ENCODE measurements around the gene MYH13. TPM values are rescaled to one million over a fixed set of nuclear protein-coding genes. Genes with fewer than 3 reads are reported as not detected.
A peak's percentile ranks its signal among the peaks of the same experiment; 100 is the strongest.

The MYH13 gene
- total RNA-seq, 8 experiments from 2014 or later: 0.09 TPM; not detected in 7

- in situ Hi-C loops (cut with MboI; ENCODE audit: low pct_unique_long_range_greater_than_20kb in 2 of 9, low sequenced_read_pairs in 9 of 9, unreplicated experiment in 9 of 9): loop anchor here in 2 of 9 experiments (25.0 kb wide), 1 partner anchor 276 kb away; no protein-coding TSS in a partner anchor
- WGBS, 10 experiments: 17 to 100% (median 78%) methylated on average over 1 to 5 of the region's 7 CpGs; no CpG with 5 or more reads in 2 of the 10 experiments
- no peaks in the 10 kb centered on the region for H3K4me1 ChIP-seq (replicated peaks in 1 of 2)
- no peak for ATAC-seq (replicated peaks in 6 of 8)
- H3K4me3 ChIP-seq: no peak overlapping the region
- no peak overlapping the region for H3K27ac ChIP-seq
Observed at GRCh38 chr17:10336393-10336792, 36.4 kb downstream of the MYH13 start.

DNA sequence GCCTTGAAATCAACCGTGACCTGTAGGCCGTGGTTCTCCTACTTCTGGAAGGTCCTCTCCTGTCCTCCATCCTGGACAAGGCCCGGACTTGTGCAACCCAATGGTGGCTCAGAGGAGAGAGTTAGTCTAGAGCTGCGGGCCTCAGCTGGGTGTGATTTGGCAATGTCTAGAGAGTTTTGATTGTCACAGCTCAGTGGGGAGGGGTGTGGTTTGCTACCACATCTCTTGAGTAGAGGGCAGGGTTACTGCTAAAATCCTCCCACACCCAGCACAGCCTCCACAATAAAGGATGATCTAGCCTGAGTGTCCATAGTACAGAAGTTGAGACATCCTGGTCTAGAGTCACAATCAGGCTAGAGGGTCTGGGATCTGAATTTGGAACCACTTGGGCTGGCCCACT lies 40.3 kb downstream of the MYH13 start:
- ATAC-seq (replicated peaks in 6 of 8): peak in 2 of 8 experiments; percentile 42 to 58
- no peak overlapping the region for H3K4me3 ChIP-seq
- WGBS, 10 experiments: 36 to 92% (median 62%) methylated on average over 1 to 4 of the region's 4 CpGs; no CpG with 5 or more reads in 3 of the 10 experiments
- in situ Hi-C loops (cut with MboI; ENCODE audit: low pct_unique_long_range_greater_than_20kb in 2 of 9, low sequenced_read_pairs in 9 of 9, unreplicated experiment in 9 of 9): loop anchor here in 2 of 9 experiments (25.0 kb wide), 1 partner anchor 280 kb away; no protein-coding TSS in a partner anchor
- H3K27ac ChIP-seq: no peak overlapping the region
- no peaks in the 10 kb centered on the region for H3K4me1 ChIP-seq (replicated peaks in 1 of 2)

GRCh38 chr17:10328971-10329923 lies 43.6 kb downstream of the MYH13 start:
- Histone ChIP-seq H3K4me1 (replicated peaks in 1 of 2) (no peaks in the 10 kb centered on the region), H3K27ac (no peak overlapping the region), H3K4me3 (no peak overlapping the region)
- peak in 2 of 8 experiments; percentile 49 to 50 for ATAC-seq (replicated peaks in 6 of 8)
- WGBS, 10 experiments: 68 to 100% (median 84%) methylated on average over 1 to 10 of the region's 15 CpGs; no CpG with 5 or more reads in 2 of the 10 experiments
- in situ Hi-C loops (cut with MboI; ENCODE audit: low pct_unique_long_range_greater_than_20kb in 2 of 9, low sequenced_read_pairs in 9 of 9, unreplicated experiment in 9 of 9): loop anchor here in 5 of 9 experiments (10.0 to 25.0 kb wide), 3 partner anchors 276 to 286 kb away; no protein-coding TSS in a partner anchor

- no peaks in the 10 kb centered on the region for H3K4me1 ChIP-seq (replicated peaks in 1 of 2)
- no peak overlapping the region for H3K27ac ChIP-seq
- H3K4me3 ChIP-seq: no peak overlapping the region
- 20 to 95% (median 83%) methylated on average over 1 to 3 of the region's 7 CpGs; no CpG with 5 or more reads in 3 of the 10 experiments for WGBS, 10 experiments
- in situ Hi-C loops (cut with MboI; ENCODE audit: low pct_unique_long_range_greater_than_20kb in 2 of 9, low sequenced_read_pairs in 9 of 9, unreplicated experiment in 9 of 9): loop anchor here in 5 of 9 experiments (10.0 to 25.0 kb wide), 3 partner anchors 277 to 287 kb away; no protein-coding TSS in a partner anchor
- no peak for ATAC-seq (replicated peaks in 6 of 8)
Observed at GRCh38 chr17:10328206-10328605, 44.6 kb downstream of the MYH13 start.

GRCh38 chr17:10327640-10328039 lies 45.2 kb downstream of the MYH13 start:
- WGBS, 10 experiments: 0 to 62% (median 21%) methylated on average over 2 to 8 of the region's 10 CpGs; no CpG with 5 or more reads in 2 of the 10 experiments
- in situ Hi-C loops (cut with MboI; ENCODE audit: low pct_unique_long_range_greater_than_20kb in 2 of 9, low sequenced_read_pairs in 9 of 9, unreplicated experiment in 9 of 9): loop anchor here in 5 of 9 experiments (10.0 to 25.0 kb wide), 3 partner anchors 277 to 287 kb away; no protein-coding TSS in a partner anchor
- Histone ChIP-seq H3K27ac (no peak overlapping the region), H3K4me1 (replicated peaks in 1 of 2) (no peaks in the 10 kb centered on the region), H3K4me3 (no peak overlapping the region)
- peak in 6 of 8 experiments; percentile 49 to 92 (median 70) for ATAC-seq (replicated peaks in 6 of 8)

GRCh38 chr17:10325031-10325695 lies 47.6 kb downstream of the MYH13 start:
- in situ Hi-C loops (cut with MboI; ENCODE audit: low pct_unique_long_range_greater_than_20kb in 2 of 9, low sequenced_read_pairs in 9 of 9, unreplicated experiment in 9 of 9): loop anchor here in 5 of 9 experiments (10.0 to 25.0 kb wide), 3 partner anchors 280 to 290 kb away; no protein-coding TSS in a partner anchor
- Histone ChIP-seq H3K4me1 (replicated peaks in 1 of 2) (no peaks in the 10 kb centered on the region), H3K4me3 (no peak overlapping the region)

GRCh38 chr17:10323812-10324610 lies 48.8 kb downstream of the MYH13 start:
- ATAC-seq (replicated peaks in 6 of 8): no peak
- WGBS, 10 experiments: 76 to 95% (median 83%) methylated on average over 3 to 11 of the region's 11 CpGs
- Histone ChIP-seq H3K4me3 (no peak overlapping the region), H3K4me1 (replicated peaks in 1 of 2) (no peaks in the 10 kb centered on the region), H3K27ac (no peak overlapping the region)
- in situ Hi-C loops (cut with MboI; ENCODE audit: low pct_unique_long_range_greater_than_20kb in 2 of 9, low sequenced_read_pairs in 9 of 9, unreplicated experiment in 9 of 9): loop anchor here in 5 of 9 experiments (10.0 to 25.0 kb wide), 4 partner anchors 281 to 387 kb away; no protein-coding TSS in a partner anchor

More at GRCh38 chr17:10325031-10325695, 47.6 kb downstream of the MYH13 start:
- no peak for ATAC-seq (replicated peaks in 6 of 8)
- WGBS, 10 experiments: 9 to 73% (median 49%) methylated on average over 1 to 3 of the region's 4 CpGs; no CpG with 5 or more reads in 3 of the 10 experiments
- no peak overlapping the region for H3K27ac ChIP-seq

DNA sequence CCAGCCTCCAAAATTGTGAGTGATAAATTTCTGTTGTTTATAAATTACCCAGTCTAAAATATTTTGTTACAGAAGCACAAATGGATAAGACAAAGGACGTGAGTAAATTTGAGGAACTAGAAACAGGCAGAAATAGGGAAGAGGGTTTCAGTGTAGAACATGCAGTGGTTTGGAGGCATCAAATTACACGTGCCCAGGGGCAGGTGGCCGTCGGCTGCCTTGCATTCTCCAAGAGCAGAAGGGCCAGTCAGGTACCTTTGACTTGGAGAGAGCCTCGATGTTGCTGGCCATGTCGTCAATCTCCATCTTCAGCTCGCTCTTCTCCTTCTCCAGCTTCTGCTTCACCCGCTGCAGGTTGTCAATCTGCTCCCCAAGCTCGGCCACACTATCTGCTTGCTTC lies 54.3 kb downstream of the MYH13 start:
- Histone ChIP-seq H3K4me3 (no peak overlapping the region), H3K27ac (no peak overlapping the region), H3K4me1 (replicated peaks in 1 of 2) (no peaks in the 10 kb centered on the region)
- ATAC-seq (replicated peaks in 6 of 8): no peak
- 53 to 96% (median 67%) methylated on average over 1 to 9 of the region's 9 CpGs; no CpG with 5 or more reads in 2 of the 10 experiments for WGBS, 10 experiments
- in situ Hi-C loops (cut with MboI; ENCODE audit: low pct_unique_long_range_greater_than_20kb in 2 of 9, low sequenced_read_pairs in 9 of 9, unreplicated experiment in 9 of 9): loop anchor here in 3 of 9 experiments (25.0 kb wide), 2 partner anchors 294 to 381 kb away; no protein-coding TSS in a partner anchor

DNA sequence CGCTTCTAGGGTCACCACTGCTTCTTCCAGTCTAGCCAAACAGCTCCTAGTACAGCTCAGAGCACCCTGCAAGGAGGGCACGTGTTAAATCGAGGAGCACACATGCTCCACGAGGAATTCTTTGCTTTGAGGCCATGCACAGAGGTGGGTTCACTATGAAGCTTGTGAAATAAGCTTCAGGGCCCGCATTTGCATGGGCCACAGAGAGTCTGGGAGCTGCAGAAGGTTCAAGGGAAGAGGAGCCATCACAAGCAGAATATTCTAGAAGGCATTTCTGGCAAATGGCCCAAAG lies 55.3 kb downstream of the MYH13 start:
- 60 to 100% (median 86%) methylated on average over 1 to 4 of the region's 5 CpGs; no CpG with 5 or more reads in 4 of the 10 experiments for WGBS, 10 experiments
- in situ Hi-C loops (cut with MboI; ENCODE audit: low pct_unique_long_range_greater_than_20kb in 2 of 9, low sequenced_read_pairs in 9 of 9, unreplicated experiment in 9 of 9): loop anchor here in 3 of 9 experiments (25.0 kb wide), 2 partner anchors 295 to 380 kb away; no protein-coding TSS in a partner anchor
- no peaks in the 10 kb centered on the region for H3K4me1 ChIP-seq (replicated peaks in 1 of 2)
- ATAC-seq (replicated peaks in 6 of 8): no peak
- no peak overlapping the region for H3K4me3 ChIP-seq
- no peak overlapping the region for H3K27ac ChIP-seq

DNA sequence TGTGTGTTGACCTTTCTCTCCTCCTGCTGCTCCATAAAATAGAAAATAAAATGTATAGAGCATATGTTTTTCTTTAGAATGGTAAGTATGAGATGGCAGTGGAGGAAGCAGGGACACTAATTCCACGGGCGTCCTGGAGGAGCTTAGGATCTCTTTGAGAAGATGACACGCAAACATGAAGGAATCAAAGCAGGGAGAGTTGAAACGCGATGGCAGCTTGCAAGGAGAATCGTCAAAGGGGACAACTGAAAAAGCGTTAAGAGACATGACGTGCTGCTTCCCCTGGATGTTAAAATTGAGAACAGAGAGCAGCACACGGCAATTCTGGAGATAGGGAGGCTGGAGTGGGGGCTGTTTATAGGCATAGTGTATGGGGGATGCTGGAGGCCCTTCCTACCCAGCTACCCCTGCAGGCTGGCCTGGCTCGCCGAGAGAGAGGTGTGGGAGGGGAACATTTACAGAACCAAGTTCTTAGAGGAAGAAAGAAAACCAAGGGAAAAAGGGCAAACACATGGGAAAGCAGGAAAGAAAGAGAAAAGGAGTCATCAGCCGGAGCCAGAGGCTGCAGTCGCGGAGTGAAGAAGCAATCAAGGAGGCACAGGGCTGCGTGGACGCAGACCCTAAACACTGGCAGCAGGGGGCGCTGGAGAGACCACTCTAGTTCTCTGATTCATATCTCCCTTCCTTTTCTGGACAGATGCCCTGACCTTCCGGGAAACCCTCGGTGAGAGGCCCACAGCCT lies 55.8 kb downstream of the MYH13 start:
- in situ Hi-C loops (cut with MboI; ENCODE audit: low pct_unique_long_range_greater_than_20kb in 2 of 9, low sequenced_read_pairs in 9 of 9, unreplicated experiment in 9 of 9): loop anchor here in 3 of 9 experiments (25.0 kb wide), 2 partner anchors 295 to 380 kb away; no protein-coding TSS in a partner anchor
- no peak overlapping the region for H3K4me3 ChIP-seq
- no peaks in the 10 kb centered on the region for H3K4me1 ChIP-seq (replicated peaks in 1 of 2)
- 39 to 86% (median 71%) methylated on average over 2 to 14 of the region's 19 CpGs; no CpG with 5 or more reads in 2 of the 10 experiments for WGBS, 10 experiments
- H3K27ac ChIP-seq: no peak overlapping the region
- ATAC-seq (replicated peaks in 6 of 8): peak in 5 of 8 experiments; percentile 36 to 87 (median 69)

DNA sequence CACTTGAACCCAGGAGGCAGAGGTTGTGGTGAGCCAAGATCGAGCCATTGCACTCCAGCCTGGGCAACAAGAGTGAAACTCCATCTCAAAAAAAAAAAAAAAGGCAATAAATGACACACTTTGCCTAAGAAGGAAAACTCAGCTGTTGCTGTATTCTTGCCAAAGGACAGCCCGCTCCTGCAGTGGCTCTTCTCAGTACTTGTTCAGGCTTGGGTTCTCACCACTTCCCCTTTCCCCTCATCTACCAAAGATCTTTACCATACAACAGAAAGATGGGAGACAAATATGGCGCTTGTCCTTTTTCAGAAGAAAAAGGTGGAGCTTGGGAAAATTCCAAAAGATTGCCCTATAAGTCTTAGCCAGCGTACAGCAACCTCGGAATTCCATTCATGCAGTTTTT lies 58.5 kb downstream of the MYH13 start:
- no peak overlapping the region for H3K4me3 ChIP-seq
- no peak for ATAC-seq (replicated peaks in 6 of 8)
- in situ Hi-C loops (cut with MboI; ENCODE audit: low pct_unique_long_range_greater_than_20kb in 2 of 9, low sequenced_read_pairs in 9 of 9, unreplicated experiment in 9 of 9): loop anchor here in 3 of 9 experiments (25.0 kb wide), 2 partner anchors 298 to 377 kb away; no protein-coding TSS in a partner anchor
- no peak overlapping the region for H3K27ac ChIP-seq
- no peaks in the 10 kb centered on the region for H3K4me1 ChIP-seq (replicated peaks in 1 of 2)
- 58 to 100% (median 80%) methylated on average over 2 to 4 of the region's 5 CpGs; no CpG with 5 or more reads in 1 of the 10 experiments for WGBS, 10 experiments
